ENCODE measurements around the gene OCIAD1.
"Not testable (repeated sequence)": the region's sequence is repeated elsewhere in the genome, so short reads cannot be mapped to it uniquely, and the experiment has no call there.

Gene OCIAD1

GRCh38 chr4:48821431-48821830 is 9.5 kb upstream of the OCIAD1 start:
- DNase-seq = not testable (repeated sequence)

GRCh38 chr4:48827622-48828021 is 3.3 kb upstream of the OCIAD1 start:
- DNase-seq = no peak

- no peak for DNase-seq
Observed at GRCh38 chr4:48831532-48832030, 693 bp downstream of the OCIAD1 start.

GRCh38 chr4:48832571-48832970 is 1.7 kb downstream of the OCIAD1 start:
- no peak for DNase-seq

- DNase-seq = no peak
Observed at GRCh38 chr4:48836658-48837057, 5.8 kb downstream of the OCIAD1 start.

- DNase-seq = no peak
Observed at GRCh38 chr4:48841045-48841827, 10.3 kb downstream of the OCIAD1 start.

GRCh38 chr4:48844843-48845242 is 14.0 kb downstream of the OCIAD1 start:
- no peak for DNase-seq

GRCh38 chr4:48848799-48849198 is 17.9 kb downstream of the OCIAD1 start:
- DNase-seq = not testable (repeated sequence)

- no peak for DNase-seq
Observed at GRCh38 chr4:48851651-48852050, 20.8 kb downstream of the OCIAD1 start.

GRCh38 chr4:48853604-48854394 is 22.9 kb downstream of the OCIAD1 start:
- no peak for DNase-seq

GRCh38 chr4:48854395-48854683 is 23.5 kb downstream of the OCIAD1 start:
- DNase-seq = no peak

GRCh38 chr4:48854982-48855381 is 24.1 kb downstream of the OCIAD1 start:
- DNase-seq = no peak

- no peak for DNase-seq
Observed at GRCh38 chr4:48858130-48858529, 27.2 kb downstream of the OCIAD1 start.

GRCh38 chr4:48862038-48862437 is 31.1 kb downstream of the OCIAD1 start:
- no peak for DNase-seq

GRCh38 chr4:48862661-48863060 is 31.8 kb downstream of the OCIAD1 start:
- no peak for DNase-seq

GRCh38 chr4:48863728-48864127 is 32.8 kb downstream of the OCIAD1 start:
- DNase-seq = no peak

- not testable (repeated sequence) for DNase-seq
Observed at GRCh38 chr4:48864696-48865095, 33.8 kb downstream of the OCIAD1 start.

GRCh38 chr4:48877827-48878535 is 47.1 kb downstream of the OCIAD1 start:
- no peak for DNase-seq

GRCh38 chr4:48879561-48880442 is 48.9 kb downstream of the OCIAD1 start:
- no peak for DNase-seq

- DNase-seq = not testable (repeated sequence)
Observed at GRCh38 chr4:48881646-48882045, 50.8 kb downstream of the OCIAD1 start.

GRCh38 chr4:48889750-48890149 is 58.9 kb downstream of the OCIAD1 start:
- not testable (repeated sequence) for DNase-seq

- DNase-seq = no peak
Observed at GRCh38 chr4:48891028-48891619, 60.2 kb downstream of the OCIAD1 start.

All from DMS153 (cell line).